Astrocyte (in vitro differentiated cells and primary cell): ENCODE results near the gene PRKACA. TPM values are rescaled to one million over a fixed set of nuclear protein-coding genes. Genes with fewer than 3 reads are reported as not detected.
"Not testable (repeated sequence)": the region's sequence is repeated elsewhere in the genome, so short reads cannot be mapped to it uniquely, and the experiment has no call there.

Source experiments
- DNase-seq: peaks from one replicate; pipeline ENCODE4 v3.0.0-alpha.2; 2010; ENCODE audit warnings: low read depth
- FAIRE-seq: peaks from 2 replicates; lab custom pipeline; 2011; peaks lifted over from hg19 to GRCh38; lab: Jason Lieb, UNC
- H2AFZ ChIP-seq: 2 replicates; pipeline ENCODE4 v1.6.0; 2012; ENCODE audit warnings: low read depth, low read length, inconsistent platforms
- H3K27ac ChIP-seq: 2 replicates; pipeline ENCODE4 v1.5.1; 2011; ENCODE audit warnings: low read depth, low read length, inconsistent platforms
- H3K27me3 ChIP-seq: 2 replicates; pipeline ENCODE4 v1.6.0; 2011; ENCODE audit warnings: low read length, inconsistent platforms; ENCODE audit not compliant: insufficient read depth
- H3K36me3 ChIP-seq: 2 replicates; pipeline ENCODE4 v1.5.1; 2011; ENCODE audit warnings: low read length, inconsistent platforms; ENCODE audit not compliant: insufficient read depth
- H3K4me1 ChIP-seq: 2 replicates; pipeline ENCODE4 v1.5.1; 2011; ENCODE audit warnings: low read length, inconsistent platforms; ENCODE audit not compliant: insufficient read depth
- H3K4me2 ChIP-seq: 2 replicates; pipeline ENCODE4 v1.6.0; 2012; ENCODE audit warnings: low read length, inconsistent platforms
- H3K4me3 ChIP-seq: 2 replicates; pipeline ENCODE4 v1.5.1; 2011; ENCODE audit warnings: low read depth, mild to moderate bottlenecking, low read length, inconsistent platforms; ENCODE audit not compliant: insufficient read depth
- H3K79me2 ChIP-seq: 2 replicates; pipeline ENCODE4 v1.6.0; 2012; ENCODE audit warnings: mild to moderate bottlenecking, low read length, inconsistent platforms; ENCODE audit not compliant: insufficient read depth
- H3K9ac ChIP-seq: 2 replicates; pipeline ENCODE4 v1.6.0; 2012; ENCODE audit warnings: mild to moderate bottlenecking, low read length, inconsistent platforms
- H3K9me3 ChIP-seq: 2 replicates; pipeline ENCODE4 v1.5.1; 2012; ENCODE audit warnings: low read depth, mild to moderate bottlenecking, low read length, inconsistent platforms; ENCODE audit not compliant: insufficient read depth
- H4K20me1 ChIP-seq: 2 replicates; pipeline ENCODE4 v1.6.0; 2012; ENCODE audit warnings: low read length, inconsistent platforms; ENCODE audit not compliant: insufficient read depth
- H3K27ac Mint-ChIP-seq: one replicate; pipeline ENCODE4 v1.8.0; 2021; ENCODE audit warnings: mild to moderate bottlenecking, mixed read lengths; ENCODE audit not compliant: unreplicated experiment
- H3K27me3 Mint-ChIP-seq: one replicate; pipeline ENCODE4 v1.8.0; 2021; ENCODE audit warnings: low read depth, mixed read lengths; ENCODE audit not compliant: unreplicated experiment
- H3K36me3 Mint-ChIP-seq: one replicate; pipeline ENCODE4 v1.8.0; 2021; ENCODE audit warnings: low read depth, mixed read lengths; ENCODE audit not compliant: unreplicated experiment
- H3K4me1 Mint-ChIP-seq: one replicate; pipeline ENCODE4 v1.8.0; 2021; ENCODE audit warnings: low read depth, mixed read lengths; ENCODE audit not compliant: unreplicated experiment
- H3K4me3 Mint-ChIP-seq: one replicate; pipeline ENCODE4 v1.8.0; 2021; ENCODE audit warnings: mild to moderate bottlenecking, moderate library complexity, mixed read lengths; ENCODE audit not compliant: unreplicated experiment
- H3K9me3 Mint-ChIP-seq: one replicate; pipeline ENCODE4 v1.8.0; 2021; ENCODE audit warnings: mild to moderate bottlenecking, mixed read lengths; ENCODE audit not compliant: unreplicated experiment
- CTCF ChIP-seq: IDR thresholded peaks from 2 replicates; pipeline ENCODE4 v1.5.1; 2011; ENCODE audit warnings: low read depth, mild to moderate bottlenecking, inconsistent platforms, low read length, moderate library complexity; ENCODE audit not compliant: insufficient read depth
- EZH2 ChIP-seq: IDR thresholded peaks from 2 replicates; pipeline ENCODE4 v1.6.1; 2012; ENCODE audit warnings: mild to moderate bottlenecking, low read length, inconsistent platforms; ENCODE audit not compliant: insufficient read depth
- total RNA-seq: library from RNA; stranded (reverse); gene quantifications from 2 replicates; pipeline ENCODE4 v1.2.1, GENCODE V29; 2021

The PRKACA gene
- total RNA-seq, 1 donor from 2014 or later = 80.5 TPM

- Histone ChIP-seq H3K4me1 (peaks cover 2% of the 10 kb centered on the region), H3K9me3 (peaks cover 6% of the 10 kb centered on the region), H3K36me3 (no peaks in the 10 kb centered on the region), H3K9ac (no peak overlapping the region), H4K20me1 (no peaks in the 10 kb centered on the region), H3K27me3 (no peaks in the 10 kb centered on the region), H2AFZ (no peak overlapping the region), H3K79me2 (no peaks in the 10 kb centered on the region), H3K4me3 (no peak overlapping the region), H3K27ac (no peak overlapping the region), H3K4me2 (no peak overlapping the region)
- H3K4me3 Mint-ChIP-seq = no peak overlapping the region
- H3K27ac Mint-ChIP-seq = no peak overlapping the region
- H3K36me3 Mint-ChIP-seq = peaks cover 8% of the 10 kb centered on the region
- H3K27me3 Mint-ChIP-seq = peaks cover 19% of the 10 kb centered on the region
- DNase-seq (no peak), FAIRE-seq (no peak)
- TF ChIP-seq EZH2 (no peak), CTCF (no peak)
- no peaks in the 10 kb centered on the region for H3K4me1 Mint-ChIP-seq
- H3K9me3 Mint-ChIP-seq = peaks cover 1% of the 10 kb centered on the region
These were observed 64.5 kb downstream of the PRKACA start for GRCh38 chr19:14053032-14053431.

- no peaks in the 10 kb centered on the region for H3K36me3 ChIP-seq
- peaks cover 6% of the 10 kb centered on the region for H3K9me3 ChIP-seq
- TF ChIP-seq CTCF (no peak), EZH2 (no peak)
- H4K20me1 ChIP-seq = no peaks in the 10 kb centered on the region
- no peak overlapping the region for H3K4me2 ChIP-seq
- no peak overlapping the region for H3K4me3 ChIP-seq
- H3K9me3 Mint-ChIP-seq = peaks cover 1% of the 10 kb centered on the region
- no peaks in the 10 kb centered on the region for H3K4me1 Mint-ChIP-seq
- no peak overlapping the region for H3K4me3 Mint-ChIP-seq
- peaks cover 8% of the 10 kb centered on the region for H3K36me3 Mint-ChIP-seq
- H3K27me3 Mint-ChIP-seq = peaks cover 16% of the 10 kb centered on the region
- no peak overlapping the region for H3K9ac ChIP-seq
- no peaks in the 10 kb centered on the region for H3K27me3 ChIP-seq
- H3K4me1 ChIP-seq = no peaks in the 10 kb centered on the region
- no peak overlapping the region for H3K27ac ChIP-seq
- no peak overlapping the region for H3K27ac Mint-ChIP-seq
- H3K79me2 ChIP-seq = no peaks in the 10 kb centered on the region
- H2AFZ ChIP-seq = no peak overlapping the region
- DNase-seq (no peak), FAIRE-seq (no peak)
These were observed 65.1 kb downstream of the PRKACA start for GRCh38 chr19:14052470-14052869.

- H3K9me3 Mint-ChIP-seq = peaks cover 1% of the 10 kb centered on the region
These were observed 65.6 kb downstream of the PRKACA start for GRCh38 chr19:14051980-14052379.

GRCh38 chr19:14050961-14051360 lies 66.6 kb downstream of the PRKACA start:
- not testable (repeated sequence) for H3K4me1 Mint-ChIP-seq, DNase-seq, H3K4me1 ChIP-seq, H3K4me3 Mint-ChIP-seq, FAIRE-seq, H3K4me3 ChIP-seq, H3K9ac ChIP-seq, H3K36me3 ChIP-seq, H3K79me2 ChIP-seq, H3K27ac Mint-ChIP-seq, H3K27me3 ChIP-seq, H3K36me3 Mint-ChIP-seq, H2AFZ ChIP-seq, H4K20me1 ChIP-seq, H3K27ac ChIP-seq, H3K4me2 ChIP-seq, H3K9me3 ChIP-seq, H3K9me3 Mint-ChIP-seq
- H3K27me3 Mint-ChIP-seq = peaks cover 16% of the 10 kb centered on the region

More at GRCh38 chr19:14051980-14052379, 65.6 kb downstream of the PRKACA start:
- H2AFZ ChIP-seq = no peak overlapping the region
- Mint-ChIP-seq H3K27me3 (peaks cover 16% of the 10 kb centered on the region), H3K27ac (no peak overlapping the region), H3K36me3 (peaks cover 8% of the 10 kb centered on the region), H3K4me3 (no peak overlapping the region), H3K4me1 (no peaks in the 10 kb centered on the region)
- H3K27me3 ChIP-seq = no peaks in the 10 kb centered on the region
- no peak overlapping the region for H3K9ac ChIP-seq
- H3K4me3 ChIP-seq = no peak overlapping the region
- H3K9me3 ChIP-seq = peaks cover 6% of the 10 kb centered on the region
- no peak overlapping the region for H3K4me2 ChIP-seq
- H3K4me1 ChIP-seq = no peaks in the 10 kb centered on the region
- DNase-seq = no peak
- no peaks in the 10 kb centered on the region for H4K20me1 ChIP-seq
- no peaks in the 10 kb centered on the region for H3K79me2 ChIP-seq
- no peaks in the 10 kb centered on the region for H3K36me3 ChIP-seq
- no peak overlapping the region for H3K27ac ChIP-seq
- TF ChIP-seq CTCF (no peak), EZH2 (no peak)
- FAIRE-seq = no peak
